HL-60/S4 treated with phorbol 12-myristate 13-acetate at 8.2 ng/mL for 4 days and 3 days (cell line): ENCODE data around the gene TAF13.
"Not testable (repeated sequence)": the region's sequence is repeated elsewhere in the genome, so short reads cannot be mapped to it uniquely, and the experiment has no call there.

Source experiments
- in situ Hi-C: fragments of 300-500 bp; cut with MboI; formaldehyde crosslinking; loops from 2 replicates; pipeline ENCODE4 v1.15.0; 2022; ENCODE audit warnings: low sequenced_read_pairs

The TAF13 gene

GRCh38 chr1:109050228-109050995 lies 25.4 kb downstream of the TAF13 start:
- in situ Hi-C loops = no loop called here

GRCh38 chr1:109048335-109048734 lies 27.5 kb downstream of the TAF13 start:
- in situ Hi-C loops = no loop called here

- in situ Hi-C loops = no loop called here
These were observed 28.5 kb downstream of the TAF13 start for GRCh38 chr1:109047339-109047738.

- in situ Hi-C loops = no loop called here
These were observed 29.1 kb downstream of the TAF13 start for GRCh38 chr1:109046671-109047070.

GRCh38 chr1:109045595-109045994 lies 30.2 kb downstream of the TAF13 start:
- in situ Hi-C loops = no loop called here

GRCh38 chr1:109041621-109042468 lies 34.0 kb downstream of the TAF13 start, which contains the start of gene WDR47:
Gene WDR47 (minus strand): TSS chr1:109042102. CDS start chr1:109023512, 18,590 bp downstream.
- in situ Hi-C loops = no loop called here

- in situ Hi-C loops = no loop called here
These were observed 34.7 kb downstream of the TAF13 start for GRCh38 chr1:109040989-109041620.

GRCh38 chr1:109040627-109040988 lies 35.2 kb downstream of the TAF13 start:
- in situ Hi-C loops = no loop called here

GRCh38 chr1:109034382-109034781 lies 41.4 kb downstream of the TAF13 start:
- in situ Hi-C loops = no loop called here

- in situ Hi-C loops = not testable (repeated sequence)
These were observed 46.3 kb downstream of the TAF13 start for GRCh38 chr1:109029493-109029892.

GRCh38 chr1:109027841-109028240 lies 48.0 kb downstream of the TAF13 start:
- in situ Hi-C loops = no loop called here

- in situ Hi-C loops = no loop called here
These were observed 50.1 kb downstream of the TAF13 start for GRCh38 chr1:109025694-109026093.

- in situ Hi-C loops = no loop called here
These were observed 51.2 kb downstream of the TAF13 start for GRCh38 chr1:109024646-109025045.

- in situ Hi-C loops = no loop called here
These were observed 55.0 kb downstream of the TAF13 start for GRCh38 chr1:109020693-109021257.

- in situ Hi-C loops = not testable (repeated sequence)
These were observed 58.1 kb downstream of the TAF13 start for GRCh38 chr1:109017719-109018118.

- in situ Hi-C loops = no loop called here
These were observed 58.7 kb downstream of the TAF13 start for GRCh38 chr1:109017134-109017533.
